D341Med (cell line): Measurements from ENCODE around the gene SIGLEC9.
A peak's percentile ranks its signal among the peaks of the same experiment; 100 is the strongest.
"Not testable (repeated sequence)": the region's sequence is repeated elsewhere in the genome, so short reads cannot be mapped to it uniquely, and the experiment has no call there.

Source experiments
- DNase-seq: peaks from one replicate; pipeline ENCODE4 v3.0.0; 2012; ENCODE audit warnings: low spot score

Gene SIGLEC9

DNA sequence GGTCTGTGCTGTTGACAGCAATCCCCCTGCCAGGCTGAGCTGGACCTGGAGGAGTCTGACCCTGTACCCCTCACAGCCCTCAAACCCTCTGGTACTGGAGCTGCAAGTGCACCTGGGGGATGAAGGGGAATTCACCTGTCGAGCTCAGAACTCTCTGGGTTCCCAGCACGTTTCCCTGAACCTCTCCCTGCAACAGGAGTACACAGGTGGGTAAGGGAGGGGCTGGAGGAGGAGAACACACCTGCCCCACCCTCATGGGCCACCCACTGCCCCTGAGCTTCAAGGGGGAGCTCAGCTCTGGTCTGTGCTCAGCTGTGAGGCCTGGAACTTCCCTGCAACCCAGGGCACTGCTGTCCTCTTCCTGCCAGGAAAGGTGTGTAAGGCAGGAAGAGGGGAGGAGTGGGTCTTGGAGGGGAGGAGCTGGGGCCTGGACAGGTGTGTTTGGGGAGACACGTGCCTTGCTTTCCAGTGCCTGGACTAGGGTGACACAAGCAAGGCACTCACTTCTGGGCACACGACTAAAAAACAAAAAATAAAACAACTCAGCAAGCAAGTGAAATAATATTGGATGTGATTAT lies 21.3 kb downstream of the SIGLEC9 start:
- no peak for DNase-seq

- no peak for DNase-seq
These were observed 22.0 kb downstream of the SIGLEC9 start for GRCh38 chr19:51146751-51147150.

- DNase-seq = no peak
These were observed 23.0 kb downstream of the SIGLEC9 start for GRCh38 chr19:51147663-51148062.

DNA sequence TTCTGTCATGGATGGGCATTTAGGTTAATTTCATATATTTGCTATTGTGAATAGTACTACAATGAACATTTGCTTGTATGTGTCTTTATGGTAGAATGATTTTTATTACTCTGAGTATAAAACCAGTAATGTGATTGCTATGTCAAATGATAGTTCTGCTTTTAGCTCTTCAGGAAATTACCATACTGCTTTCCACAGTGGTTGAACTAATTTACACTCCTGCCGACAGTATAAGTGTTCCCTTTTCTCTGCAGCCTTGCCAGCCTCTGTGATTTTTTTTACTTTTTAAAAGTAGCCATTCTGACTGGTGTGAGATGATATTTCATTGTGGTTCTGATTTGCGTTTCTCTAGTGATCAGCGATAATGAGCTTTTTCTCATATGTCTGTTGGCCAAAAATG lies 23.9 kb downstream of the SIGLEC9 start:
- no peak for DNase-seq

DNA sequence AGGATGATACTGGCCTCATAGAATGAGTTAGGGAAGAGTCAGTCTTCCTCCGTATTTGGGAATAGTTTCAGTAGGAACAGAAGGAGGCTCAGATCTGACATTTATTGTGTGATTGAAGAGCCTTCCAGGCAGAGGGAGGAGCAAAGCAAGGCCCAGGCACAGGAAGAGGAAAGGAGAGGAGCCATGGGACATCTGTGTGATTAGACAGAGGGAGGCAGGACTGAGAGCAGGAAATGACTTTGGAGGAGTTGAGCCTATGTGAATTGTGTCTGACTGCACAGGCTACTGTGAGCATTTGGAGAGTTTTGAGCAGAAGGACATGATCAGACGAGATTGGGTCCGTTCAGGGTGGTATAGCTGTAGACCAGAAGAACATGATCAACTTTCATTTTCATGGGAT lies 25.9 kb downstream of the SIGLEC9 start:
- no peak for DNase-seq

DNA sequence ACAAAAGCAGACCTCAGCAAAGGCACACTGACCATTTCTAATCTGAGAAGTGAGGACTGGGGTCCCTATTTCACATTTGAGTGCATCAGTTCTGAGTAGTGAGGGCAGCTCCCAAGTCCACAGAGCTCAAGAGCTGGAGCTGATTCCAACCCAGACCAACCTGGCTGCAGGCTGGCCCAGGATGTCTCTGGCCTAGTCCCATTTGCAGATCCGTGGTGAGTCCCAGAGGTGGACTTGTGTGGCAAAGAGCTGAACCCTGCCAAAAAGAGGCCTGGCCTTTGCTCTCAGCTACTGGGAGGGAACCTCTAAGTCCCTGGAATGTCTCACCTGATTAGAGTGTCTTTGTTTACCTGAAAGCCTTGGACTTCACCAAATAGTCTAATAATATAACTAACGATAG lies 32.0 kb downstream of the SIGLEC9 start:
- DNase-seq = no peak

DNA sequence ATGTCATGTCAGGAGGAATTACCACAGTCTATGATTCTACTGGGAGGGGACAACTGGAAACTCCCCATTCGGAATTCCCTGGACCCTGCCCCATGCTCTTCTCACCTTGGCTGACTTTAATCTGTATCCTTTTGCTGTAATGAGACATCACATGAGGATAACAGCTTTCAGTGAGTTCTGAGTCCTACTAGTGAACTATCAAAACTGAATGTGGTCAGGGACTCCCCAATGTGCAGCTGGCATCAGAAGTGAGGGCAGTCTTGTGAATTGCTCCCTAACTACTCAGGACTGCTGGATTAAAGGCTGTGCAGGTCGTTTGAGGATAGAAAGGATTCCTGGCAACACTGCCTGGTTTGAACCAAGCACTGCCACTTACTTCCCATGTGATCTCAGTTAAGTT lies 32.6 kb downstream of the SIGLEC9 start:
- DNase-seq = no peak

DNA sequence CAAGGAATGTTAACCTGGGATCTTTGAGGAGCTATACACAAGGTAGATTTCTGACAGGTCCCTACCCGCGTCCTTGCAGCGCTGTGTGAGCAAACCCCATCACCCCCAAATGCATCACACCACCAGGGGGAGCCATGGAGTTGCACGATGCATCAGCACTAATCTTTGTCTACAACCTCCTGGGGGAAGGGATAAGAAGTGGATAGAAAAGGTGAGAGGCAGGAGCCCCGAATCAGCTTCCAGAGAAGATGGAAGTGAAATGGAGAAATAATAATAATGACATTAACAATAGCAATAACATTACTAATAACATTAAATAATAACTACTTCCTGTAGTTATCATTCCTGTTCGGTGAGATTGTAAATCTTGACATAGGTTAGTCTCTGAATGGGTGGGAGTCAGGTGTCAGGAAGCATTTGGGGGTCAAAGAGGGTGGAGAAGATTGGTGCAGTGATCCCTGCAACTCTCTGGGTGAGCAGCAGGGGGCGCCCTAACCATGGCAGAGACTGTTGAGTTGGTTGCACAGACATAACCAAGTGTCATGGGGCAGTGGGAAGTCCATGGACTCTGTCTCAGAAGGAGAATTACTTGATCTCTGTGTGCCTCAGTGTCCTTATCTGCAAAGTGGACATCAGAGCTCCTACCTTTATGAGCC lies 33.9 kb downstream of the SIGLEC9 start:
- DNase-seq = peak; percentile 62

DNA sequence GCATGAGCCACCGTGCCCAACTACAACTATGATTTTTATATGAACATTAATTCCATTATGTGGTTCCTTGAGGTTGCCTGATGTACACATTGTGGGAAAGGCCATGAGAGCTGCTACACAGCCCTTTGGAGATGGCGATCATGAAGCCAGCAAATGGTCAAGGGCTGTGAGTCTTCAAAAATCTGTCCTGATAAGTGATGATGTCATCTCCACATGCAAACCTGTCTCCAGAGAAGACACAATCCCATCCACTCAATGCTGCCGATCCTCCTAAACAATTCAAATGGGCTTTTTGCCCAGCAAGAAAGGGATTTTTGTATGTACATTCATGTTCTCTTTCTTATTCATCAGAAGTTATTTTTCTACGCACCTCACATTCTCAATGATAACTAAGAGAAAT lies 35.0 kb downstream of the SIGLEC9 start:
- DNase-seq = no peak

DNA sequence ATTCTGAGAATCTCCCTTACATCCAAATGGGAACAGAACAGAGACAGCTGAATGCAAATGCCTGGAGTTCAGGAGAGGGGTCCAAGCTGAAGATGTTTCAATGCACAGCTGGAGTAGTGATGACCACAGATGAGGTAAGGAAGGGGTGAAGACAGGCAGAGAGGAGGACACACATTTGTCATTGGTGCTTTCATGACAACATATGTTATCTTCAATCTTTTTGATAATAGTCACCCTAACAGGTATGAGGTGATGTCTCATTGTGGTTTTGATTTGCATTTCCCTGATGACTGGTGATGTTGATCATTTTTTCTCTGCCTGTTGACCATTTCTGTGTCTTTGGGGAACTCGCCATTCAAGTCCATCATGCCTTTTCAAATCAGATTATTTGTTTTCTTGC lies 36.6 kb downstream of the SIGLEC9 start:
- no peak for DNase-seq

GRCh38 chr19:51161867-51162496 lies 37.3 kb downstream of the SIGLEC9 start:
- DNase-seq = no peak

- DNase-seq = no peak
These were observed 38.6 kb downstream of the SIGLEC9 start for GRCh38 chr19:51163257-51163656.

DNA sequence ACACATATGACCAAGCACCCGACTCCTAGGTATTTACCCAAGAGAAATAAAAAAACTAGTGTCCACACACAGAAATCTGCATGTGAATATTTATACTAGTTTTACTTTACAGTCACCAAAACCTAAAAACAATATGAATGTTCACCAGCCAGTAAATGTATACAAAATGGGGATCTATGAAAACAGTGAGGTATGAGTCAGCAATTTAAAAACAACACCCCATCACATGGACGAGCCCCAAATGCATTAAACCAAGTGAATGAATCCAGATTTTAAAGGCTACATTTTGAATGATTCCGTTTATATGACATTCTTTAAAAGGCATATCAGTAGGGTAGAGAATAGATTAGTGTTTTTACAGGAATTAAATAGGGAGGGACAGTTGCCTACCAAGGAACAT lies 39.5 kb downstream of the SIGLEC9 start:
- DNase-seq = no peak

DNA sequence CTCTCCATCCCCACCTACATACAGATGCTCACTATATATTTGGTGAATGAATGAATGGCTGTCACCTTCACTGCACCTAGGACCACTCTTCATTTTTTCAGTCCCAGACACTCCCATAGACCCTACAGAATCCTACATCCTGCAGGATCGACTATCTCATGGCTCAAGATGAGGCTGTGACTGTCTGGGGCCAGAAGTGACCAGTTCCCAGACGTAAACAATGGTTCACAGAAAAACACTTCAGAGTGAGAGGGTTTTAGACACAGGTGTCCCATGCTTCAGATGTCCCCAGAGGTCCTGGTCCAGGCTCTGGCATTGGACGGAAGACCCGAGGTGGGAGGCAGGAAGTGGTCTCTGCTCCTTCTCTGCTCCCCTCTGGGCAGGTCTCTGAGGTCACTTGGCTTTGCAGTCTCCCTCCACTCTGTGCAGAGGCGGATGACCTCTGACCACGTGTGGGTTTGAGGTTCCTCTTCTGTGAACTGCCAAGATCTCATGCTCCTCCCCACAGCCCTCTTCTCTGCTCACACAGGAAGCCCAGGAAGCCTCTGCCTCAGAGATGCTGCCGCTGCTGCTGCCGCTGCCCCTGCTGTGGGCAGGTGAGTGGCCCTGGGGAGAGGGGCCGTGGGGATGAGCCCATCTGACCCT lies 42.3 kb downstream of the SIGLEC9 start:
- DNase-seq = no peak

DNA sequence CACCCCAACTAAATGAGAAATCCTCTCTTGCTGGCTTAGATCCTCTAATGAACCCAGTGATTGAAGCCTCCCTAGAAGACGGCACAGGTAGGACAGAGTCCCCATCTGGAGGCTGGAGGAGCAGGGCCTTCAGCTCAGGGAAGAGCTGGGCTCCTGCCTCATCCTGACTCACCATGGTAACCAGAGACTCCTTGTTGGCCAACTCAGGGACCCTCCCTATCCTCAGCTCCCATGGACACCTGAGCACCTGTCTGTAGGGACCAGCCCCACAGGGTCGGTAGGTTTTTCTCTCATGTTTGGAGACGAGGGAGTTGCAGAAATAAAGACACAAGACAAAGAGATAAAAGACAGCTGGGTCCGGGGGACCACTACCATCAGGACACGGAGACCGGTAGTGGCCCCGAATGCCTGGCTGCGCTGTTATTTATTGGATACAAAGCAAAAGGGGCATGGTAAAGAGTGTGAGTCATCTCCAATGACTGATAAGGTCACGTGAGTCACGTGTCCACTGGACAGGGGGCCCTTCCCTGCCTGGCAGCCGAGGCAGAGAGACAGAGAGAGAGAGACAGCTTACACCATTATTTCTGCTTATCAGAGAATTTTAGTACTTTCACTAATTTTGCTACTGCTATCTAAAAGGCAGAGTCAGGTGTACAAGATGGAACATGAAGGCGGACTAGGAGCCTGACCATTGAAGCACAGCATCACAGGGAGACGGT lies 44.0 kb downstream of the SIGLEC9 start:
- DNase-seq = no peak

- DNase-seq = not testable (repeated sequence)
These were observed 44.7 kb downstream of the SIGLEC9 start for GRCh38 chr19:51169283-51169918.

DNA sequence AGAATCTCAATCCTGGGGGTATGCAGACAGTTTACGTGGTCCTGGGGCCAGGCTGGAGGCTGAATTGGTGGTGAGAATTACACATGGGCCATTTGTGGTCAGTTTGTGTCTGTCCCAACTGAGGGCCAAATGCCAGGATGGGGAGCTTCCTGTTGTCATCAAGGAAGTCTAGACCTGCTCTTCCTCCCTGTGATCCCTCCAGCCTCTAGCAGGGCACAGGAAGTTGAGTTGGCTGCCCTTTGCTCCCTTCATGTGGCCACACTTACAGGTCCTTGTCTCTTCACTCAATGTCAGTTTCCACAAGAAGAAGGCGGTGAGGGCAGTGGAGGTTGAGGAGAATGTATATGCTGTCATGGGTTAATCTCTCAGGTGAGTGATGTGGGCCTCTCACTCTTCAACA lies 47.5 kb downstream of the SIGLEC9 start:
- no peak for DNase-seq

- no peak for DNase-seq
These were observed 49.0 kb downstream of the SIGLEC9 start for GRCh38 chr19:51173681-51174080.

GRCh38 chr19:51179256-51179655 lies 54.5 kb downstream of the SIGLEC9 start:
- no peak for DNase-seq
